HG03103 (cell line): ENCODE data around the gene DHRS3.

Source experiments
- ATAC-seq: cut with Tn5 transposase; IDR thresholded peaks from one replicate; pipeline ENCODE4 v1.9.1; 2021; ENCODE audit warnings: low read depth; ENCODE audit not compliant: unreplicated experiment

DHRS3 gene

DNA sequence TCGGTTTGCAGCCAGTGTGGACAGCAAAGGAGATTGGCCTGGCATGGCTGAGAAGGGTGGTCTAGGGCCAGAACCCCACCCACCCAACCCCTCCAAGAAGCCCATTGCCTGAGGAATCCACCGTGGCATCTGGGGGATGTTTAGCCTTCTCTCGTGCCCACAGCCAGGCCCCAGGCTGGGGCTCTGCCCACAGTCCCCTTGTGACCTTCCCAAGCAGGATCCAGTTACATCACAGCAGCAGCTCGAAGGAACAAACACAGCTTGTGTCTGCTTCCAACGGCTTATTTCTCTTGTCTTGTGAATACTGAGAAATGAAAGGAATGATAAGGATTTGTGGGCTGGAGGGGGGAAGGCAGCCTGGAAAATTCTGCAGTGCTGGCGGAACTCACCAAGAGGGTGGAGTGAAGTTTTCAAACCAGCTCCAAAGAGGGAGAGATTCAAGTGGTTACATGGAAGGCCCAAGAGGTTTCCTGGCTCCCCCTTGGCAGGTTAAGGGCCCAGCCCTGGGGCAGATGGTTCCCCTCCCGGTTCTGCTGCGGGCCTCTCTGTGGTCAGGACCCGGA is 61.6 kb downstream of the DHRS3 start:
- no peak for ATAC-seq

DNA sequence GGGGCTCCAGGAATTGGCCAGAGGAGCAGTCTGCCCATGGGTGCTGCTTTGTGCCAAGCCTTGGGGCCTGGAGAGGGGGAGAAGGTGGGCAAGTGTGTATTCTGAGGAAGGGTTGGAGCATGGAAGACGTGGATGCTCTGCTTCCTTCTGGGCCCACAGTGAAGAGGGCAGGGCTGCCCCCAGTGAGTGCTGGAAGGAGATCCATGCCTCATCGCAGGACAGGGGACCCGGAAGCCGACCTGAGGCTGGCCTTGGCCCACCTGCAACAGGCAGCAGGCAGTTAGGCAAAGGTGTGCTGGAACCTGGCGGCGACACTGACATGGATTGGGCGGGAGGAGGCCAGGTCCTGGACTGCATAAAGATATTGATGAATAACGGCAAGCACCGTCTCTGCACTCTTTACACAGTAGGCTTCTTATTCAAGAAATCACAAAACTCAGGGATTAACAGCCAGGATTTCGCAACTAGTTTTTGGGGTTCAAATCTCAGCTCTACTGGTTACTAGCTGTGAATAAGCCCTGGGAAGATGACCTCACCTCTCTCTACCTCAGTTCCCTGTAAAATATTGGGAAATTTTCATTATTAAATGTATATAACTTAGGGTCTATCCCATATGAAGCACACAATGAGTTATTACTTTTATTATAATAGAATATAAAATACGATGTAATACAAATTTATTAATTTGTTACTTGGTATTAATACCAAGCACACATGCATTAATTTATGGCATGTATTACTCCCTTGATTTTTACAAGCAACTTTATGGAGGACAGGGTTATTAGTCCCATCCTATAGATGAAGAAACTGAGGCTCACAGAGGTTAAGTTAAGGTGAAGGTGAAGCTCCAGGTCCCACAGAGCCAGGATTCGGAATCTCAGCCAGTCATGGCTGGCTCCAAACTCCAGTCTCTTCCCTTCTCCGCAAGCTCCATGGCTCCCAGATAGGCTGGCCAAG is 62.3 kb downstream of the DHRS3 start:
- ATAC-seq: no peak

DNA sequence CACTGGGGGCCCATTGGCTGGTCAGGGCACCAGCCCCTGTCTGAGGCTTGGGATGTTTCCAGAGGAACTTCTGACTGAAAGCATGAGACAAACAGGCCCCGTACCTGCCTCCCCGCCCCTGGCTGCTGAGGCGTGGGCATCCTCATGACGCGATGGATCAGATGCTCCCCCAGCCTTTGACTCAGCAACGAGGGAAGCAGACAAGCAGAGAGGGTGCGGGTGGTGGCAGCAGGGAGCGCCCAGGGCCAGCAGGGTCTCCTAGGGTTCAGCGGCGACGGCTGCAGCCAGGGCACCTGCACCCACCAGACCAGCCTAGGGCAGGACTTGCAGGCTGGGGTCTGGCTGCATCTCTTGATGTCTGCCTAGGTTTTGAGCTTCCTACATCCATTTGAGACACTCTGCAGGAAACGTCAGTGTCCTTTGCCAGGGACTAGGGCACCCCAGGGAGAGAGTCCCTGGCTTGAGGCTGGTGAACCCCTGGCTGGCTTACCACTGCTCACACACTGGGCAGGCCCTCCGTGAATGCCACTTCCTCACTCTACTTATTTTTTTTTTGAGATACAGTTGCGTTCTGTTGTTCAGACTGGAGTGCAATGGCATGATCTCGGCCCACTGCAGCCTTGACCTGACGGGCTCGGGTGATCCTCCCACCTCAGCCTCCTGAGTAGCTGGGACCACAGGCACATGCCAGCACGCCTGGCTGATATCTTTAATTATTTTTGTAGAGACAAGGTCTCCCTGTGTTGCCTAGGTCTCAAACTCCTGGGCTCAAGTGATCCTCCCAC is 63.3 kb downstream of the DHRS3 start:
- no peak for ATAC-seq

DNA sequence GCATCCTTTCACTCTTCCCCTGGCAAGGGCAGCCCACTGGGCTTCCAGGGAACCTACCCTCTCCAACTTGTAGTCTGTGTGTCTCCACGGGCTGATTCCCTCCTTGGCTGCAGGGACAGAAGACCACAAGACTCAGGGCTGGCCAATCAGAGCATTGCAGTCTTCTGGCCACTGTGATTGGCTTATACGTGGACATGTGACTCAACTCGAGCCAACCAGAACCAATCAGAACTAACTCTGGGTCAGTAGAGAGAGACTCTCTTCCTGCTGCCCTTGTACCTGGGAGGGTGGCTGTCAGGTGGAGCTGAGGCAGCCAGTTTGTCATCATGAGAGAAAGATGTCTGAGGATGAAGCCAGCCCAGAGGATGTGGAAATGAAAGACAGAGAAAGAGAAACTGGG is 64.0 kb downstream of the DHRS3 start:
- ATAC-seq: no peak

DNA sequence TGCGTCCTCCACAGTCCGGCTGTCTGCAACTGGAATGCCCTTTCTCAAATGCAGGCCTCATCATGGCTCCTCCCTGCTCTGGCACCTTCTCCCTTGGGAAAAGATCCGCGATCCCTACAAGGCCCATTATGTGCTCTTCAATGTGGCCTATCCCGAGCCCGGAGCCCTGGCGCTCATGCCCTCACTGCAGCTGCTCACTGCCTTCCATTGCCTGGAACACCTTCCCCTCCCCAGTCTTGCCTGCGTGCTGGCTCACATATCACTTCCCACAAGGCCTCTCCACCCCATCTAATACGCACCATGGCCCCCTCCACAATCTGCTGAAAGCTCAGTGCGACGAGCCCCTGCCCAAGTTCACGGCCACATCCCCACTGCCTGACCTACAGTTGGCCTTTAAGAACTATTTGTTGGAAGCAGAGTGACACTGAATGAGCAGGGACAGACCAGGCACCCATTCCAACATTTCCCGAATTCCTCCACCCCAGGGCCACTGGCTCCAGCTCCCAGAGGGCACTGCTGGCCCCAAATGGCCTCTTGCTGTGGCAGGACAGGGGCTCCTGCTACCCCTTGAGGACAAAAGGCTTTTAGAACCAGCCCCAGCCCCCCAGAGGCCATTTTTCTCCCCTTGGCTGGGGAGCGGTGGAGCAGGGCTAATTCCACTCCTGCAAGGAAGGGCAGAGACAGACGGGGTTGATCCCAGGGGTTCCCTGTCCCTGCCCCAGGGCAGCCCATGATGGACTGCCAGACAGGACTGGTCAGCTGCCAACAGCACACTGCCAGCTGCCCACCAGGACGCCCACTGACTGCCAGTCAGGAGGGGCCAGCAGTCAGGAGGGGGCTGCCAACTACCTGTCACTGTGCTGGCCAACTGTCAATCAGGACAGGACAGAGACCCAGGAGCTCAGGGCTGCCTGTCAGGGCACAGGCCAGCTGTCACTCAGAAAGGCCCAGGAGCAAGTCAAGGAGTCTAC is 64.8 kb downstream of the DHRS3 start:
- ATAC-seq: no peak

DNA sequence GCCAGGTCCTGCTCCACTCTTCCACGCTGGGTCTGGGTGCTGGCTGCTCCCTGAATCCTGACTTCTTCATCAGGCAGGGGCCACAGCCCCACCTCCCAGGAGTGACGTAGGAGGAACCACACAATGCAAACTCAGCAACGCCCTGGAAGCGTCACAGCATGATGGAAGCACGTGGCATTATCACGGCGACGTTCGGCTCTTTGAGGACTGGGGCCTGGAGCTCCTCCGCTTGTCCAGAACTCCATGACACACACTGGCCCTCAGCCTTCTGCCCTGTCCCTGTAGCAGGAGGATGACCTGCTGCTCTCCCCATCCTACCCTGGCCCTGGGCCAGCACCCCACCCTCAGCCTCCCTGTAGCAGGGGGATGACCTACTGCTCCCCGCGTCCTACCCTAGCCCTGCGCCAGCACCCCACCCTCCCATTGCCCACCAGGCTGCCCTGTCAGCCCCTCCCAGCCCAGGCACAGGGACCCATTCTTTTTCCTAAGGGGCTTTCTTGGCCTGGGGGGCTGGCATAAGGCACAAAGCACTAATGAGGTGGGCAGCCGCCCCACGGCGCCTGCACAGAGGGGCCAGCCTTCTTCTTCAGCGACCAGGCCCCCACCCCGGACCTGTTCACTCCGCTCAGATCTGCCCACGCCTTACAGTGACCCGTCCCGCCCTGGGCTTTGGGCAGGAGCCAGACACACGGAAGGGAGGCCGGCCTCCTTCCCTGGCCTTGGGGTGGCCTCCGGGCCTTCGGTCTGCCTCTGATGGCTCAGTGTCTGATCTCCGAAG is 65.7 kb downstream of the DHRS3 start:
- no peak for ATAC-seq

DNA sequence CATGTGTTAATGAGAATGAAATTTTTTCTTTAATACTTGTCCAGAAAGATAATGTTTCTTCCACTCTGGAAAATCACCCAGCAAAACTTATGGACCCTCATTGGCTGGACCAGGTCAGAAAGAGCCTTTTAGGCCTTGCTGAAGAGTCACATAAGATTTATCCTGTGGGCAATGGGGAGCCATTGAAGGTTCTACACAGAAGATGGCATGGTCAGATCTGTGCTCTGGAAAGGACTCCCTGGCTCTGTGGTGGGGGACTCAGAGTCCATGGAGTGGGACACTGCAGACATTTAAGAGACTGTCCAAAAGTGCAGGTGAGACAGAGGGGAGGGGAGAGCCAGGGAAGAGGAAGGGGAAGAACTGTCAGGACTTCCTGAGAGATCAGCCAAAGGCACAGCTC is 66.4 kb downstream of the DHRS3 start:
- no peak for ATAC-seq

DNA sequence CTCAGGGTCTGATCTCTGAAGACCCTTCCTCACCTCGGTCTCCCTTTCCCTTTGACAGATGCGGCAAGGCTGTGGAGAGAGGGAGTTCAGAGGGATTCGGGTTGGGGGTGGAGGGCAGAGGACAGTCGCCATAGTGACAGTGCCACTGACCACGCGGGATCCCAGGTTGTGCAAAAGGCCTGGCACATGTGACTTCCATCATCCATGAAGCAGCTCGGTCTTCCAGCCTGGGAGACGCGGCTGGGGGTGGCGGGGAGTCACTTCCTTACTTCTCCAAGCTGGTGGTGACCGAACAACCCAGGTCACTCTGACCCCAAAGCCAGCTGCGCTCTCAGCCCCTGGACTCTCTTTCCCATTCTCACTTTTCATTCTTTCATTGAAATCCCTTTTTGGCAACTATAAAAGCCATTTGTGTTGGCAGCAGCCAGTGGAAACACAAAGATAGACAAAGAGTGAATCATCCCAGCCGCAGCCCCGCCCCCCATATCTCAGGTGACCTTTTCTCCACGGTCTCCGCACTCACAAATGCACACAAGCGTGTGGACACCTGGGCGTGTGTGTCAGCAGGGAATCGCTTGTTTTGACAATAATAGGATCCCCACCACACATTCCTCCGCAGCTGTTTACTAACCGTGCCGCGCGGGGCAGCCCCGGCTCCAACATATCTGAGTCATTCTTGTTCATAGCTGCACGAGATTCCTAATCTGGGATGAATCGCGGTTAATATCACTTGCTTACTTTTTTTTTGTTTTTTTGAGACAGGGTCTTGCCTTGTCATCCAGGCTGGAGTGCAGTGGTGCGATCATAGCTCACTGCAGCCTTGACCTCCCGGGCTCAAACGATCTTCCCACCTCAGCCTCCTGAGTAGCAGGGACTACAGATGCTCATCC is 68.3 kb downstream of the DHRS3 start:
- no peak for ATAC-seq

DNA sequence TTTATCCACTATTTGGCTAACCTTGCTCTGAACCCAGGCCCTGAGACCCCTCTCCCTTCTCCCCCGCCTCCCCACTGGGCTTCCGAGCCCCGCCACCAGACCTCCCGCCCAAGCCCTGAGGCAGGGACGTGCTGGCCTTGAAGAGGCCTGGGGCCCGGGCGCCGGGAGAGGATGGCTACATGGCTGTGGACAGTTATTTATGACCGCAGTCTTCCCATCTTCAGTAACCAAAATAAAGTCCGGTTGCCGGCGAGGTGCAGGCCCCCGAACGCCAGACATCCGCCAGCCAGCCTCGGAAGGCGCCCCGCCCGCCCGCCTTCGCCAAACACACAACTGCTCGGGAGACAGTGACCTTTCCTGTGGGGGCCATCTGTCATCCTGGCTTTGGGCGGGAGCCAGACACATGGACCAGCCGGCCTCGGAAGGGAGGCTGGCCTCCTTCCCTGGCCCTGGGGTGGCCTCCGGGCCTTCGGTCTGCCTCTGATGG is 69.0 kb downstream of the DHRS3 start:
- no peak for ATAC-seq

DNA sequence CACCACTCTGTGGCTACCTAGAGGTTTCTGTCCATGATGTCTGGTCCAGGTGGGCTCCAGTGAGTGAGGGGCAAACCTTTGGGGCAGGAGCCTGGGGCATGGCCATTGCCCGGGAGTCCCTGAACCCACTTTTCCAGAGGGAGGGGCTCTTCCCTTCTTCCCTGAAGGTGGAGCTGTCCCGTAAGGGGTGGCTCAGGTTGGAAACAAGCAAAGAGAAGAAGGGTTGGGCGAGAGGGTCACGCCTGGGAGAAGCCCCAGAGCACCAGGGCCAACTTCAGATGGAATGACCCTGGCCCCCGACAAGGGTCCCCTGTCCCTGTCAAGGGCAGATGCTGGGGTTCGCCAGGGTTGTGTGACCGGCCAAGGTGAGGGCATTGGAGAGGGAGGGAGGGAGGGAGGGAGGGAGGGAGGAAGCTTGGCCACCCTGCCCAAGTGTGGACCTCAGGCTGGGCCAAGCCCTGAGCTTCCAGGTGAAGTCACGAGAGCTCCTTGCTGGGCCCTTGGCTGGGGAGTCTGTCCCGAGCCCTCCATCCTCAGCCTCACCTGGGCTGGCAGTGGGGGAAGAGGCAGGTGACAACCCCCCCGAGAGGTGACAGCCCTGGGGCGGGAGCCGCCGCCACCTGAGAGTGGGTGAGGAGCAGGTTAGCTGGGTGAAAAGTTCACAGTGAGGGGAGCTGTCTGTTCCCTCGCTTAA is 69.6 kb downstream of the DHRS3 start:
- no peak for ATAC-seq

DNA sequence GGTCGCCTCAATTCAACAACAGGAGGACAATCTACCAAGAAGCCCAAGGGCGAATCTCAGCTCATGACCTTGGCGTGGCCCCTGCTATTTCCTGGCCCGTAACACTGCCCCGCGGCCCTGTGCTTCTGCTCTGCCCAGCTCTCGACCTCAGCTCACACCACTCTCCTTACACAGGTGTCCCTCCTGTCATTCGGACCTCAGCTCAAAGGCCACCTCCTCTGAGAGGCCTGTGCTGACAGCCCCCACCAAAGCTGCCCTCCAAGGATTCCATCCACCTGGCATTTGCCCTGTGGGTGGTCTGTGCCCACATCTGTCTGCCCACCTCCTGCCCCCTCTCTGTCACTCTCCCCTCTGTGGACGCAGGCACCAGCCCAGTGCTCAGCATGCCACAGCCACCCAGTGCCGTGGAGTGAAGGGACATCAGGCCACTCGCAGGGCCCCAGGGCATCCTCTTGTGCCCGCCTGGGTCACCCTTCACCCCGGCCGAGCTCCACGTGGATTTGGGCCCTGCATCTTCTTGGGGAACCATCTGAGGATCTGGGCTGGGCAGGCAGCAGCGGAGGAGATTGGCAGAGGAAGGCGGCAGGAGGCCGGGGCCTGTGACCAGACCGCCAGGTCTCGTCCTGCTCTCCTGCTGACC is 70.3 kb downstream of the DHRS3 start:
- no peak for ATAC-seq

DNA sequence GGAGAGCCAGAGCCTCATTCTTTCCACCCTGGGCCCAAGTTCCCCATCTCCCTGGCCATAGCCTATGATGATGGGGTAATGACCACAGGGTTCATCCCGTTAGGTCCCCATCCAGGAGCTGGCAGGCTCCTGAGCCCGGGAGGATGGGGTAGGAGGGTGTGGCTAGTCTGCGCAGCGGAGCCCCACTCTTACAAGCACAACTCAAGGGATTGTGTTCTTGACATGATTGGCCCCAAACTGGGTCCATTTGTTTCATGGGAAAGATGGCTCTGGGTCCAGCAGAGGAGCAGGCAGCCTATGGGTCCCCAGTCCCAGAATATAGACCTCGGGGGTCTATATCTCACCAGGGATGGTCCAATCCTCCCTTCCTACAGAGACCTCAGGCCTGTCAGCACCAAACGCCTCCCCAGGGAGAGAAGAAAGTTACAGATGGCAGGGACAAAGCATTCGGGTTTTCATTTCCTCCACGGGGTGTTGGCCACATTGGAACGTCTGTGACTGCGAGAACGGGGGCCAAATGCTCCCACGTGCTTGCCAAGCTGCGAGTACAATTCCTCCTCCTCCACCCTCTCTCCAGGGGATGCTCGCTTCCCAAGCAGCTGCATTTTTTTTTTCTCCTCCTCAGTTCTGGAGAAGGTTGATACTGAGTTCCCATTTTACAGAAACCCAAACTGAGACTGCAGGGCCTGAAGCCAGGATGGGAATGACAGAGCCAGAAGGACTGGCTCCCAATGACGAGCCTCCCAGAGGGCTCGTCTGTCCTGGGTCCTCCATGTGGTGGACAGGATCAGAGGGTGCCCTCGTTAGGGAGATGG is 71.0 kb downstream of the DHRS3 start:
- no peak for ATAC-seq

DNA sequence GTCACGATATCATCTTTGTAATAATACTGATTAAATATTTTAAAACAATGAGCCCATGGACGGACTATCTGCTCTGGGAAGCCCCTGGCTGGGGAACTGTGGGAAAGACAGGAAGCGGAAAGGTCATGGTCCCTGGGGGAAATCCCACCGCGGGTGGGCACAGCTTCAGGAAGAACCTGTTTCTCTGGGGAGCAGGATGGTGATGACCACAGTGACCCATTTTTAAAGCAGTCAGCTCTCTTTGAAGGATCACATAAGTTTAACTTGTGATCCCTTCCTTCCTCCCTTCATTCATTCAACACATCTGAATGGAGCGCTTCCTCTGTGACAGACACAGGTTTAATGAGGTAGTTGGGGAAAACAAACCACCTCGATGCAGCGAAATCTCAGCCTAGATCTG is 73.0 kb downstream of the DHRS3 start:
- ATAC-seq: no peak

DNA sequence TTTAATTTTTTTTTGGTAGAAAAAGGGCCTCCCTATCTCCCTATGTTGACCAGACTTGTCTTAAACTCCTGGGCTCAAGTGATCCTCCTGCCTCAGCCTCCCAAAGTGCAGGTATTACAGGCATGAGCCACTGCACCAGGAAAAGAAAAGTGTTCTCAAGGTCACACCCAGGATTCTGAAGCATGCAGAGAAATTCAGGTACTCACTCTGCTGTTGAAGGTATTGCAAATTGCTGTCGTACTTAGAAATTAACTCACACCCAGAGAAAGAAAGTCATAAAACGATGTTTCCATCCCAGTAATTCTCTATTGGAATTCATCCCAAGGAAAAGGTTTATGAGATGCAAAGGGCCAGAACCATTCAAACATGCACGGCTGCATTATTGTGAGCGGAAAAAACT is 73.7 kb downstream of the DHRS3 start:
- ATAC-seq: no peak

DNA sequence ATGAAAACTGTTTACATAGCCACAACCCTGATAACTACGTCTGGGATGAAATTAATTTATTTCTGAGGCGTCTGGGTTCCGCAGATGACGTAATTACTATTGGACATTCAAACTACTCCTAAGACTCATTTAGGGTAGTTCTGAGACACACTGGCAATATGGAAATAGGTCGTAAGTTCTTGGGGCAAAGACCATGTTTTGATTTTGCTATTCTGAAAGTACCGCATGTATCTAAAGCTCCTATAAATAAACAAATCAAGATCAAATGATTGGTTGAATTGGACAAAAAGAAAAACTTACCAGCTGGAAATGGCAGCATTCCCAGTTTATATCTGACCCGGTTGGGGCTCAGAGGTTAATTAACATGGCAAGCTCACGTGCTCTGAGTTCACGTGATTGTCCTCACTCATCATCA is 74.3 kb downstream of the DHRS3 start:
- no peak for ATAC-seq
